CD4-positive, alpha-beta T cell treated with Interleukin-17A for 1 hour (primary cell): ENCODE data around the gene SUCLA2.
"Not testable (repeated sequence)": the region's sequence is repeated elsewhere in the genome, so short reads cannot be mapped to it uniquely, and the experiment has no call there.

ENCODE experiments used
- DNase-seq: peaks from one replicate; pipeline ENCODE4 v3.0.0-alpha.2; 2020

SUCLA2 gene

DNA sequence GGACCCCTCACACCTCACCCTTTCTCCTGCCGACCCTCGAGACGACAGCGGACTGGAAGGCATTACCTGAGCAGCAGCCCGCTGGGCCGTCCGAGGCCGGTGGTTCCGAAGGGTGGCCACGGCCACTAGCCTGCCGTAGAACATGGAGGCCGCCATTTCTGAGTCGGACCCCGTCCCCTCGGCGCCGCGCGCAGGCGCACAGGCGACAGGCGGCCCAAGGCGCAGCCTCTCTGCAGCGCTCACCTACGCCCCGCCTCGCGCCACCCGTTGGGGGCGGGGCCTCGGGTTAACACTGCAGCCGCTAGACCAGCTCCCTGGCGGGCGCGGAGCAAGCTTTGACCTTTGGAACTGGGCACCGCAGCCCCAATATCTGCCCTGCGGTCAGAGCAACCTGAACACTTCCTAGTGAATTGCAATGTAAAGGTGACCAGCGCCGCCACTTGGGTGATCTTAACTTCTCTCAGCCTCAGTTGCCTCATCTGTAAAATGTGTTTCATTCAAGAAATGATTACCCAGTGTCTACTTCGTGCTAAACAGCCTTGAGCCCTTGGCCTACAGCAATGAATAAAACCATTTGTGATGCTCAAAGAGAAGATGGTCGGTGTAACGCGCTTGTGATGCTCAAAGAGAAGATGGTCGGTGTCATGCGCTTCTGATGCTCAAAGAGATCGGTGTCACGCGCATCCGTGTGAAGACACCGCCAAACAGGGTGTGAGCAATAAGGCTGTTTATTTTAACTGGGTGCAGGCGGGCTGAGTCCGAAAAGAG lies at the start of gene SUCLA2:
TSS of gene SUCLA2 (minus strand) at position 160 of the 768 bp plus-strand sequence. CDS start at position 156, 4 bp downstream.
- peak; percentile 89 for DNase-seq

DNA sequence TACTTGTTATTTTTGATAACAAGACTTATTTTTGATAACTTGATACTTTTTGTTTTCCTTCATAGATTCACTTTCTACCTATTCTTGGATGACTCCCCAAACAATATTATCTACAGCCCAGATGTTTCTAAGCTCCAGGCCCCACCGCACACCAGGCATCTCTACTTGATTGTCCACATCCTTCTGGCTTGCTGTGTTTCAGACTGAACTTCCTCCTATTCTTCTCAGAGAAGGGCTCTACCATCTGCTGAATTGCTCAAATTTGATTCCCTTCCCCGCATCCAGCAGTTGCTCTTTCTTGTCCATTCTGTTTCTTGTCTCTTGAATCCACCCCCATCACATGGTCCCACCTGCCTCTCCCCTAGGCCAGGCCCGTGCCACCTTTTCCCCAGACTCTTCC lies 49.5 kb upstream of the SUCLA2 start:
- no peak for DNase-seq

DNA sequence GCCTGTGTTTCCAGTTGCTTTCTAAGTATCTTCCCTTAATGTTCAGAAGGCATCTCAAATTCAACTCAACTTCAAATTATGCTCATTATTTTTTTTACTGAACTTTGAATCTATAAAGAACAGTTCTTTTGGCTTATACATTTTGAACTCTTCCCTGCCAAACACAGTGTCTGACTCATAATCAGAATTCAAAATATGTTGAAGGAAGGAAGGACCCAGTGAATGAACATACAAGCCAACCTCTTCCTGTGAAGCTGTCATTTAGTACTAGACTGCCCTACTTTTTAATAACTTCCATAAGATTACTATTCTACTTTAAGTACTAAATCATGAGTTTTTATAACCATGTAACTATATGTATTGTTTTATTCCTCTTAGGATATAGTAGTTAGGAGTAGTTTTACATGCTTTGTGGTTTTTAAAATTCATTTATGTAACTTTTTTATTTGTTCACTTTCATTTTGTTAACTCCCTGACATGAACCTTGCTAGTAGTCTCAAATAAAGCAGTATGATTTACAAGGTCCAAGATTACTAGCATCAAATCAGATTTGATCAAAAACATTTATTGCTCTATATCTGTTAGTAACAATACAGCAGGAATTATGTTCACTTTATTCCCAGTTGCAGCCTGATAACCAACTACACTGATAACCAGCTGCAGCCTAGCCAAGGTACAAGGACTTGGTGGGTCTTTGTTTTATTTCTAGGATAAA lies 42.9 kb upstream of the SUCLA2 start:
- peak; percentile 5 for DNase-seq

DNA sequence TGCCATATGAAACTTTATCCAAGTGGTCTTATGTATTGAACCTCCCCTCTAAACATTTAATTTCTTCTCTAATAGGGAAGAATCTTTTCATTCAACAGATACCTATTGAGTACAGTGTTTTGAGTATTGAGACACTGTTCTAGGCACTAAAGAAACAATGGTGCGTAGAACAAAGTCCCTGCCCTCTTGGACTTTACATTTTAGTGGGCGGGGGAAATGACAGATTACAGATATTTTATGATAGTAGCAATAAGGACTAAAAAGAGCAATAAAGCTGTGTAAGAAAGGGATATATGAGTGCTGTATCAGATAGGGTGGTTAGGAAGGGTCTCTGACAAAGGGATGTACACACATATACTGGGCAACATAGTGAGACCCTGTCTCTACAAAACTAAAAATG lies 41.8 kb upstream of the SUCLA2 start:
- no peak for DNase-seq

DNA sequence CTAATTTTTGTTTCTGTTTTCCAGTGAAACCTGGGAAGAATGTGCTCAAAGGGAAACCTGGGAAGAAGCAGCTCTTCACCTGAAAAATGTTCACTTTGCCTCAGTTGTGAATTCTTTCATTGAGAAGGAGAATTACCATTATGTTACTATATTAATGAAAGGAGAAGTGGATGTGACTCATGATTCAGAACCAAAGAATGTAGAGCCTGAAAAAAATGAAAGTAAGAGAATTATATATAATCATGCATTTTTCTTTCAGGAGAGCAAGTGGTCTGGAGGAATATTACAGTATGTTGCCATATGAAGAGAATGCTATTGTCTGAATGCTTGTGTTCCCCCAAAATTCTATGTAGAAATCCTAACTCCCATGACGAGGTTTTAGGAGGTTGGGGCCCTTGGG lies 39.8 kb upstream of the SUCLA2 start:
- no peak for DNase-seq

DNA sequence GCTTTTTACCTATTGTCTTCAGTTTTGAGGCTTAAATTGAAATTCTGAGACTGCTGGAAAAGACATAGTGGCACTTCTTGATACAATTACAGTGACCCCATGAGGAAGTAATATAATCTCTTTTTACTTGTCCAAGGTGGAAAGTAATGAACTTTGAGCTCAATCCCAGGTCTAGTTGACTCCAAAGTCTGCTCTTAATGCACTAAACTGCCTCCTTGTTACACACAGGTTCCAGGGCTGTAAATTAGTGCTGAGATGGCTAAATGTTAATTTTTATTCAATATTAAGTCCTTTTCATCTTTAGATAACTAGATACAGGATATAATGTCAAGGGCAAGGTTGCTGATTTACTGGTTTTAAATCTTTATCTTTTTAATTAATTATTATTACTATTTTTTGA lies 39.0 kb upstream of the SUCLA2 start:
- DNase-seq: no peak

DNA sequence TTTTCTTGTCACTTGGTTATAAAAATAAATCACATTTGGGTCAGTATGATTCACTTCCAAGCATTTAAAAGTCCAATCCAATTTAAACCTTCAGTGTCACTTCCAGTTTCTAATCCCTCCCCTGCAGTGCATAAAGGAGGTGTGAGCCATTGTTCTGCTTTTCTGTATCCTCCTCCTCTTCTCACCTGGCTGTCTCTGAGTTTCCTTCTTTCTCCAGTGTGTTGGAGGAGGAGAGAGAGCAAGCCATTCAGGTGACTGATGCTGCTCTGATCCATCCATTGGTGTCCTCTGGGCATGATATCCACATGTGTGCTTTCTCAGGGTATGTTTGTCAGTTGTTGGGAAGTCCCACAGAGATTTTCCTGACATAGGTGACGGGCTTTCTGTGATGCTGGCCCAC lies 37.7 kb upstream of the SUCLA2 start:
- peak; percentile 7 for DNase-seq

DNA sequence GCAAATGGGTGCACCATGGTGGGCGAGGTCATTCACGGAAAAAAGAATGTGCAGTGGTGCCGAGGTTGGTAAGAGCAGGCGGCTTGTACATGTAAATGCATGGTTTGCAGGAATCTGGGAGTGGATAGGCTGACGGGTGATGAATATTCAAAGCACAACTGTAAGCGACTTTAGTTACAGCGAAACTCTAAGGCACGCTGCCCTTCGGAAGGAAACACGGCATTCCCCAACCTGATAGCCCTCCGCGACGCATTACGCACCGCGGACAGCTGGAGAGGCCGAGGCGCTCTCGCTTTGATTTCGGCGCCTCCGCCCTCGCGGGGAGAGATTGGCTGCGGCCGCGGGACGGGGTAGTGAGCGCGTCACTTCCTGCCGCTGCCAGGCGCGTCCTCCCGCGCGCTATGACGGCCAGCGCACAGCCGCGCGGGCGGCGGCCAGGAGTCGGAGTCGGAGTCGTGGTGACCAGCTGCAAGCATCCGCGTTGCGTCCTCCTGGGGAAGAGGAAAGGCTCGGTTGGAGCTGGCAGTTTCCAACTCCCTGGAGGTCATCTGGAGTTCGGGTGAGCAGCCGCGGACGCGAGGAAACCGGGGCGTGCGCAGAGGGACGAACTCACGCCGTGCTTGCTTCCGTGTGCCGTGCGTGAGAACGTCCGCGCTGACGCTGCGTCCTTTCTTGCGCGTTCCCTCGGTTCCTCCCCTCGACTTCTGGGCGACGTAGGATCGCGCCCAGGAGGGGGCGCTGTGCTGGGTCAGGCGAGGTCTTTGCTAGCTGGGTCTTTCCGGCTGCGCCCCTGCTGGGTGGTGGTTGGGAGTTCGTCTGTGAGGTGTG lies 36.5 kb upstream of the SUCLA2 start, which contains the start of gene NUDT15:
TSS of gene NUDT15 (plus strand) at position 381 of the 828 bp plus-strand sequence. CDS start at position 402, 21 bp downstream.
- DNase-seq: peak; percentile 97

DNA sequence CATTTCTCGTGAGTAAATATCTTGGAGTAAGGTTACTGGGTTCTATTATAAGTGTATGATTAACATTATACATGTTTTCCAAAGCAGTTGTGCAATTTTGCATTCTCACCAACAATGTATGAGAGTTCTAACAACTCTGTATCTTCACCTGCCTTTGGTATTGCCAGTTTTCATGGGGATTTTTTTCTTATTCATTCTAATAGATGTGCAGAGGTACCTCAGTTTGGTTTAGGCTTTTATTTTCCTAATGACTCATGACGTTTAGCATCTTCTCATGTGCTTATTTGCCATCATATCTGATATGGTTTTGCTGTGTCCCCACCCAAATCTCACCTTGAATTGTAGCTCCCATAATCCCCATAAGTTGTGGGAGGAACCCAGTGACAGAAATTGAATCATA lies 28.8 kb upstream of the SUCLA2 start:
- no peak for DNase-seq

DNA sequence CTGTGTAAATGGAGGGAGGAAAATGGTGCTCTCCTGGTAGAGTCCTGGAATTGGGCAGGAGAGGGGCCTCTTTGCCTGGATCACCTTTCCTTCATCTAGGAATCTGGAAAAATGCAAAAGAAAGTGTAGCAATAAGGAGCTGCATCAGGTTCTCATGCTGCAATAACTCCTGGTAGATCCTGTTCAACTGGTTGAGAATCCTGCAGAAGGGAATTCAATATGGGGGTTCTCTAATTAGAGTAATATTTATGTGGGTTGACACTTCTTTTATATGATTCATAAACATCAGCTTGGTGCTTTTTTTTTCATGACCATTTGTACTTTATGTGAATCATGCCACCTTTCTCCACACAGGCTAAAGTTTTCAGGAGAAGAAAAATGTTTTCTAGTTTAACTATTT lies 27.0 kb upstream of the SUCLA2 start:
- no peak for DNase-seq

DNA sequence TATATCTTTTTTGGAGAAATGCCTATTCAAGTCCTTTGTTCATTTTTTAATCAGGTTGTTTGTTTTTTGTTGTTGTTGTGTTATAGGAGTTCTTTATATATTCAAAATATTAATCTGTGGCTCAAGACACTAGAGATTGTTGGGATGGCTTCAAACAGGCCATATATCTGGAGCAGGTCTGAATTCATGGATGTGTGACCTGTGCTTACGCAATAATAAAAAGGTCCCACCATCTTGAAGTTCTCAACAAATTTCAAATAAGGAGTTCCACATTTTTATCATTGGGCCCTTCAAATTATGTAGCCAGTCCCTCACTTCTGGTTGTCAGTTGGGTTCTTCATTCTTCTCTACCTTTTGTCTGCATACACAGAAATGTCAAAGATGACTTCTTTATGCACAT lies 18.7 kb upstream of the SUCLA2 start:
- DNase-seq: no peak

DNA sequence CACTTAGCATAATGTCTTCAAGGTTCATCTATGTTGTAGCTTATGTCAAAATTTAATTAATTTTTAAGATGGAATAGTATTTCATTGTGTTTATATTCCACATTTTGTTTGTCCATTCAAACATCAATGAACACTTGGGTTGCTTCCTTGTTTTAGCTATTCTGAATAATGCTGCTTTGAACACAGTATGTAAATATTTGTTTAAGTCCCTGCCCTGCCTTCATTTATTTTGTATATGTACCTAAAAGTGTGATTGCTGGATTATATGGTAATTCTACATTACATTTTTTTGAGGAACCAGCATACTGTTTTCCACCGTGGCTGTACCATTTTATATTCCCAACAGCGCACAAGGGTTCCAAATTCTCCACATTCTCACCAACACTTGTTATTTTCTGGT lies 17.6 kb upstream of the SUCLA2 start:
- DNase-seq: no peak

DNA sequence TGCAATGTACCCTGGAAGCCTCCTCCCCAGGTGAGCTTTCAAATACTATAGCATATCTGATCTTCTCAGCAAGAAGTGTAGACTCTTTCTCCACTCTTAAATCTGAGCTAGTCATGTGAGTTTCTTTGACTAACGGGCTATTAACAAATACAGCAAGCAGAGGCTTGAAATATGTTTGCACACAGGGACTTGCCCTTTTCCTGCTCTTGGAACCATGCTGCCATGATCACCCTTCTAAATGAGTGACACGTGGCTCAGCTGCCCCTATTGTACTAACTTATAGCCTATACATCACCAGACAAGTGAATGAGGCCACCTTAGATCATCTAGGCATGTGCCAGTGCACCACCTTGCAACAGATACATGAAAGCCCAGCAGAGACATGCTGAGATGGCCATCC lies 13.3 kb upstream of the SUCLA2 start:
- no peak for DNase-seq

DNA sequence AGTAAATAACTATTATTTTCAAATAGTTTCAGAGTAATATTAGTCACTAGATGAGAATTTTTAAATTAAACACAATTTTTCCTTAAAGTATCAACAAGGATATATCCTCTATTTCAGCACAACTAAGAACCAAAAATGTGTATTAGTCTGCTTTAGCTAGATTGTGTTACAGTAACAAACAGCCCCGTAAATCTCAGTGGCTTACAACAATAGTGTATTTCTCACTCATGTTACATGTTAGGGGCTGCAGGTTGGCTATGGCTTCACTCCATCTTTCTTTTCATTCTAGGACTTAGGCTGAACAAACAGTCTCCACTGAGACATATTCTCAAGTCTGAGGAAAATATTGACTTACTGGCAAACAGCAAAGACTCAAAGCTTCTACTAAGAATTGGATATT lies 11.6 kb upstream of the SUCLA2 start:
- DNase-seq: no peak

DNA sequence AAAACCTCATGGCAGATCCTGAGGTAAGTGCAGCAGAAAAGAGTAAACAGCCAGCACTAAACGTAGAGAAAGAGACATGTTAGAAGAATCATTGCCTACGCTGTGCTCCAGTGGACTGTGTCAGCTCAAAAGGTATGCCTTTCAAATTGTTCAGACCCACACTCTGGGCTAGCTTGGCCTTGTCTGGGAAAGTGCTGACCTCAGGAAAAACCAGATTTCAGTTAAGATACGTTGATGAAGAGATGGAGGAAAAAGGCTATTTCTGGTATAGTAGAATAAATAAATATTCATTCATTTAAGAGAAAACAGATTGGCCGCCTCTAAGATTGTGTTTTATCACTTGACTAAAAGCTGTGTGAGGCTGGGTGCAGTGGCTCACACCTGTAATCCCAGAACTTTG lies 9.6 kb upstream of the SUCLA2 start:
- no peak for DNase-seq

DNA sequence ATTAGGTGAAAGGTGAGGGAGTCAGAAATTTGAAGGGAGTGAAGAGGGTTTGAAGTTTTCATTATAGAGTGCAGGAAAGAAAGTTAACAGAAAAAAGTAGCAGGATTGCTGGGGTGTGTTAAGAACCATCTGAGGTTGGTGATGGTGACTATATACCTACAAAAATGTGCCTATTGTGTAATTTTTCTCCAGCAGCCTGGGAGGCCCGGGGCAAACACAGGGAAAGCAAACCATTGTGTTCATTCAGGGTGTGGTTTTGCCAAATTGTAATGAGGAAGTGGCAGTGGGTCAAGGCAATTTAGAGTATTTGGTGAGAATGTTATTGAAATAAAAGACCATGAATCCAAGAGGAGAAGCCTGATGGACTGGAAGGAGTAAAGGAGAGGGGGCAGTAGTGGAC lies 8.2 kb upstream of the SUCLA2 start:
- no peak for DNase-seq

DNA sequence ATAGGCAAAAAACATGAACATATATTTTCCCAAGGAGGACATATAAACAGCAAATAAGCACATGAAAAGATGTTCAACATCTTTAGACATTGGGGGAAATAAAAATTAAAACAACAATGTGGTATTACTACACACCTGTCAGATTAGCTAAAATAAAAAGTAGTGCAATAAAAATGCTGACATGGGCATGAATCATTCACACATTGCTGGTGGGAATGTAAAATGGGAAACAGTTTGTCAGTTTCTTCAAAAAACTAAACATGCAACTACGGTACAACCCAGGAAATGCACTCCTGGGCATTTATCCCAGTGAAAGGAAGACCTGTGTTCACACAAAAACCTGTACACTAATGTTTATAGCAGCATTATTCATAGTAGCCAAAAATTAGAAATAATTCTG lies 5.3 kb upstream of the SUCLA2 start:
- DNase-seq: no peak

DNA sequence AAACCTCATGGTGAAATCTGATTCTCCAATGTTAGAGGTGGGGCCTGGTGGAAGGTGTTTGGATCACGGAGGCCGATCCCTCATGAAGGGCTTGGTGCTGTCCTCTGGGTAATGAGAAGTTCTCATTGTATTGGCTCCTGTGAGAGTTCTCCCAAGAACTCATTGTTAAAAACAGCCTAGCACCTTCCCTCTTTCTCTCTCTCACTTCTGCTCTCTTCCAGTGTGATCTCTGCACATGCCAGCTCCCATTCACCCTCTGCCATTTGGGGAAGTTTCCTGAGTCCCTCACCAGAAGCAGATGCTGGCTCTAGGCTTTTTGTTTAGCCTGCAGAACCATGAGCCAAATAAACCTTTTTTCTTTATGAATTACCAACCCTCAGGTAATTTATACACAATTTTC lies 3.1 kb upstream of the SUCLA2 start:
- no peak for DNase-seq

DNA sequence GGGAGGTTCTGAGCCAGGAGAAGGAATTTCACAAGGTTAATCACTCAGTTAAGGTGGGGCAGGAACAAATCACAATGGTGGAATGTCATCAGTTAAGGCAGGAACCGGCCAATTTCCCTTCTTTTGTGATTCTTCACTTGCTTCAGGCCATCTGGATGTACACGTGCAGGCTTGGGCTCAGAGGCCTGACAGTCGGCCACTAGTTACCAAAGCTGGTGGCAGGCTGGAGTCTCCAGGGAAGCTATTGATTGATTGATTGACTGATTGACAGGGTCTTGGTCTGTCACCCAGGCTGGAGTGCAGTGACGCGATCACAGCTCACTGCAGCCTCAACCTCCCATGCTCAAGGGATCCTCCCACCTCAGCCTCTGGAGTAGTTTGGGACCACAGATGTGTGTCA lies 926 bp upstream of the SUCLA2 start:
- not testable (repeated sequence) for DNase-seq

DNA sequence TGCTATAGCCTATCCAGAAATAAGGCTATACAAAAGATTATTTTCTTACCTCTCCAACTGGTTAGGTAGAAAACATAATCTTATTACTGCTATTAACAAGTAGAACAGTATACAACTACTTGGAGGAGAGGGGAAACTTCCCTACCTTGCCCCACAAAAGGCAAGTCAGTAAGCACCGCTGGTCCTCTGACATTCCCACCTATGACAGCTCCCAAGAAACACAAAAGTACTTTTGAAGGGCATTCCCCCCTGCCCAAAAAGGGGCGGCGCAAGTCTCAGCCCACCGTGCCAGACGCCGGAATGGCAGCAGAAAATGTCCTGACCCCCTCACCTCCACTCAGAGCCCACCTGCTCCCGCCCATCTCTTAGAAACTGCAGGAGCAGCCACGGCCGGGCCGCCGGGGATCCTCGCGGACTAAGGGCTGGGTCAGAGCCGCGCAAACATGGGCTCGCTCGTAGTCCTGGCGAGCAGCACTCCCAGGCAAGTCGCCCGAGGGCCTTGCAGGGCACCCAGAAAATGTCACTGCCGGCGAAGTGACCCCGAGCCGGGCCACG lies 437 bp downstream of the SUCLA2 start:
- DNase-seq: no peak

DNA sequence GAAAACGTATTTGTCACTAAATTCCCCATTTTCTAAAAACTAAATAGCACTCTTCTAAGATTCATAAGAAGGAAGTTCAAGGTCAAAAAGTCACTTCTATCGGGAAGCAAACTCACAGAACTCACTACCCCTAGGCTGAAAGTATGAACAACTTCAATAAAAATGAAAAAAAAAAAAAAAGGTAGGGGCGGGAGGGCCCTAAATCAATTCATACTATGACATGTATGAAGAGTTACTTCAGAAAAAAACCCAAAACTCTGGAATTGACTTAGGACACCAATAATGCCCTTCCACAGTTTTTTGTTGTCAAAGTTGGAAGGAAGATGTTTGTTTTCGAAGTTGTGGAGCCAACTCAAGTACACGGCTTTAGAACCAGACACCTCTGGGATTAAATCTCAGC lies 1.1 kb downstream of the SUCLA2 start:
- no peak for DNase-seq

DNA sequence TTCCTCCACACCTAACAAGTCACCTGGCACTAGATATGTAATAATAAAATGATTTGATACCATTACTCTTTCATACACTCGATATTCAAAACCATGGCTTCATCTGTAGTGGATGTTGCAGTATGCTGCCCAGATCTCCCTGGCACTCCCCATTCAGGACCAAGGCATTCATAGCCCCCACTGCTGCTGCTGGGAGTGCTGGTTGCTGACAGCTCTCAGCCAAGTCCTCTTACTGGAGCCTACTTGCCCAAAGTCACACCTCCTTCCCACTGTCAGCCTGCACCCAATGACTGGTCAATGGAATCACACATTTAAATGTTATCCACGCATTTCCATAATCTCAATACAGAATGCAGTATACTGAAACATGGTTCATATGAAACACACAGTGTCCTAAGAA lies 3.7 kb downstream of the SUCLA2 start:
- no peak for DNase-seq

DNA sequence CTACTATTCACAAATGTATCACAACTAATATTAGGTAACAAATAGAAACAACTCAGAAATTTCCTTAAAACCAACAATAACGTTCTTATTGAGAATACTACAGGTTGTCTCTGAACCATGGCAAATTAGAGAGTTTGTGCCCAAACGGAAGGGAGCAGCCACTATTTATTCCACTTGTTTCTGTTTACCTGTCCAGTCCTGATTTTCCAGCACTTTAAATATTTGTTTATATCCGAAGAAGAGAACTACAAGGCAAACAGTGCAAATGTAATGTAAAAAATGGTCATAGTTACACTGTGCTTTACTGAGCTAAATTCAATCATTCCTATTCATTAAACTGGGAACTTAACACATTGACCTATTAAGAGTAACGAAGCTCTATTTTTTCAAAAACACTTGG lies 9.2 kb downstream of the SUCLA2 start:
- DNase-seq: no peak
